Right lobe of liver (tissue), 4 donors: ENCODE data around the gene M1AP.

Experiments
- CTCF ChIP-seq, 4 donors: fragments of 200-600 bp in 3 of 4; fragments of 450-650 bp in 1 of 4; IDR thresholded peaks; one replicate each; pipeline versions ENCODE4 v1.5.1 to v1.8.0; 2016 to 2022; ENCODE audit warnings: antibody characterized with exemption in 4 of 4, mild to moderate bottlenecking in 2 of 4
- POLR2A ChIP-seq: fragments of 450-650 bp; IDR thresholded peaks from one replicate; pipeline ENCODE4 v1.6.1; 2017; ENCODE audit warnings: antibody characterized with exemption, mild to moderate bottlenecking
- donor health status: DM: no; HTN: no; CAD: no.
- donor health status: DM: no; HTN: no; CAD: no.
- donor health status: DM: no; HTN: yes; CAD: no.

GRCh38 chr2:74548900-74549826 is 99.0 kb downstream of the M1AP start:
- TF ChIP-seq CTCF (IDR thresholded peaks at IDR 0.05) (no peak), POLR2A (peak; percentile 37)
